Fibroblast of mammary gland (primary cell): ENCODE measurements around the gene GATAD2A.

Experiments used
- DNase-seq: peaks from one replicate; pipeline ENCODE4 v3.0.0-alpha.2; 2010; ENCODE audit warnings: low read depth
- H3K4me3 ChIP-seq: 2 replicates; pipeline ENCODE4 v1.5.1; 2011; ENCODE audit warnings: low read depth, mild to moderate bottlenecking, low read length, moderate library complexity; ENCODE audit not compliant: control insufficient read depth
- CTCF ChIP-seq: conservative IDR thresholded peaks from 2 replicates; pipeline ENCODE4 v1.5.1; 2011; ENCODE audit warnings: low read depth, low read length, inconsistent platforms; ENCODE audit not compliant: control insufficient read depth, insufficient read depth

The GATAD2A gene

GRCh38 chr19:19543640-19544039, 138.2 kb downstream of the GATAD2A start:
- no peak overlapping the region for H3K4me3 ChIP-seq
- DNase-seq: no peak
- no peak for TF ChIP-seq CTCF

- TF ChIP-seq CTCF: no peak
- no peak for DNase-seq
- H3K4me3 ChIP-seq: no peak overlapping the region
These were observed 138.9 kb downstream of the GATAD2A start for GRCh38 chr19:19544257-19544953.

- TF ChIP-seq CTCF: no peak
- no peak overlapping the region for H3K4me3 ChIP-seq
- no peak for DNase-seq
These were observed 139.6 kb downstream of the GATAD2A start for GRCh38 chr19:19544954-19545591.

- no peak overlapping the region for H3K4me3 ChIP-seq
- DNase-seq: no peak
- no peak for TF ChIP-seq CTCF
These were observed 140.2 kb downstream of the GATAD2A start for GRCh38 chr19:19545707-19546106.

- H3K4me3 ChIP-seq: no peak overlapping the region
- DNase-seq: no peak
- TF ChIP-seq CTCF: no peak
These were observed 141.3 kb downstream of the GATAD2A start for GRCh38 chr19:19546751-19547162.

GRCh38 chr19:19547674-19548336, 142.3 kb downstream of the GATAD2A start:
- DNase-seq: no peak
- TF ChIP-seq CTCF: no peak
- no peak overlapping the region for H3K4me3 ChIP-seq
